Amniotic epithelial cell (primary cell): ENCODE results near the gene TGFB2.

Experiments
- DNase-seq: peaks from one replicate; pipeline ENCODE4 v3.0.0-alpha.2; 2010; ENCODE audit warnings: low read depth

Gene TGFB2

DNA sequence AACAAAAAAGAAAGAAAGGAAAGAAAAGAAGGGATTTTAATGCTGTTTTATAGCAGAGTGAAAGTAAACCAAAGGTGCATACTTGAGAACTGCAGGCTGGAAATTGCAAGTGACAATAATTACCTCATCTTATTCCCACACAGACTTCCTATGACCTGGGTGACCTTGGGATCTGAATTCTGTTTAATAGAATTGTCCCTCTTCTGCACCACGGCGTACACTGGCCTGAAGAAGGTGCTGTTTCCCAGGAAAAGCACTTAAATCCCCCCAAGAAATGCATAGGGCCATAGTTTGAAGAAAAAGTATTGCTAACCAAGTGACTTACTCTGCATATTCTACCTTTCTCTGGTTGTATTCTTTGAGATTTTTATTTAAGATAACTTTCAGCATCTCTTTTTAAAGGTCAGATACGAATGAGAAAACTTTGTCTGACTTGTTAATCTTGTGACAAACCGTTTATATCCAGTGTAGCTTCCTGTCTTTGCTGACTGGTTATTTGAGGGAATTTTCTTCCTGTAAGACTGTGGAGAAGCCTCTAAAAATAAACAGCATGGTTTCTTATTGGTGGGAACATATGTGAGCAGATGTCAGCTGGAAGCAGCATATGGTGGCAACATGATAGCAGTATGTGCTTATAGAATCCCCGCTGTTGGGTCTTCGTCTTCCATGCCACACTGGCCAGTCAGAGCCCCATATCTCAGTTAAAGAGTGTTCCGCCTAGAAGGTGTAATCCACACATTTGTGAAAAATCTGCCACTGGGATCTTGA is 16.3 kb downstream of the TGFB2 start:
- DNase-seq = peak; percentile 70

GRCh38 chr1:218362418-218363076 is 17.4 kb downstream of the TGFB2 start:
- no peak for DNase-seq

DNA sequence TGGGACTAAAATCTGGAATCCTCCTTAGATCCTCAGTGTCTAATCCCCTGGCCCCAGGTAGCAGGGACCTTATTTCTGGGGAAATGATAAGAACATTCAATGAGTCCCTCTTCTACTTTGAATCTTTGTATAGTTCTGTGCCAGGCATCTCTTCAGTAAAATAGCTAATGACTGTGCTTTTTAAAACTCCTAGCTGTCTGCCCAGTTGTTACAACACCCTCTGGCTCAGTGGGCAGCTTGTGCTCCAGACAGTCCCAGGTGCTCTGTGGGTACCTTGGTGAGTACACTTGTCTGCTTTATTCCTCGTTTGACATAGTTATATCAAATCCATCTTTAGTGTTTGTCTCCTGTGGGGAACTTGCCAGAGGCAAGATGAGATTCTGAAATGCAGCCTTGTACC is 18.0 kb downstream of the TGFB2 start:
- DNase-seq = no peak

DNA sequence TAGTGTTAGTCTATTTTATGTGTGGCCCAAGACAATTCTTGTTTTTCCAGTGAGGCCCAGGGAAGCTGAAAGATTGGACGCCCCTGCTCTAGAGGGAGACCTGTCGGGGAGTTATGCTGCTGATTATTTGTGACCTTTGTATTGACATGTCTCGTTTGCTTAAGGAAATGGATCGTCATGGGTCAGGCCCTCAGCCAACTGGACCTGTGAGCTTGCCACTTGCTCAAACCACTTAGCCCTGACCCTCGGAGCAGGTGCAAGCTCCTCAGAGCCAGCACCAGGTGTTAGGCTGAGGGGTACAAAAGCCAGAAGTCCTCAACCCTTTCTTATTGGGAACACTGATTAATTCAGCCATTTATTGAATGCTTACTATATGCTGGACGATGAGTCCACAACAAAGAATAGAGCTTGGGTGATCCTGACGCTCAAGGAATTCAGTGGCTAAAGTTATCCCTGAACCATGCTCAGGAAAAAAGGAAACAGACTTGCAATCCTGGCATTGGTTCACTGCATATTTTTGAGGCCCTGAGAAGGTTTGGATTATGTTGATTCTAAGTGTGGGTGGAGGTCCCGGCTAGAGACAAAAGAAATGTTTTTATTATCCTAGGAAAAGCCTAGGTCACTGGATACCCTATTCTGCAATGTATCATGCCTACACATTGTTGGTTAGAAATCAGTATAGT is 19.0 kb downstream of the TGFB2 start:
- DNase-seq = no peak

DNA sequence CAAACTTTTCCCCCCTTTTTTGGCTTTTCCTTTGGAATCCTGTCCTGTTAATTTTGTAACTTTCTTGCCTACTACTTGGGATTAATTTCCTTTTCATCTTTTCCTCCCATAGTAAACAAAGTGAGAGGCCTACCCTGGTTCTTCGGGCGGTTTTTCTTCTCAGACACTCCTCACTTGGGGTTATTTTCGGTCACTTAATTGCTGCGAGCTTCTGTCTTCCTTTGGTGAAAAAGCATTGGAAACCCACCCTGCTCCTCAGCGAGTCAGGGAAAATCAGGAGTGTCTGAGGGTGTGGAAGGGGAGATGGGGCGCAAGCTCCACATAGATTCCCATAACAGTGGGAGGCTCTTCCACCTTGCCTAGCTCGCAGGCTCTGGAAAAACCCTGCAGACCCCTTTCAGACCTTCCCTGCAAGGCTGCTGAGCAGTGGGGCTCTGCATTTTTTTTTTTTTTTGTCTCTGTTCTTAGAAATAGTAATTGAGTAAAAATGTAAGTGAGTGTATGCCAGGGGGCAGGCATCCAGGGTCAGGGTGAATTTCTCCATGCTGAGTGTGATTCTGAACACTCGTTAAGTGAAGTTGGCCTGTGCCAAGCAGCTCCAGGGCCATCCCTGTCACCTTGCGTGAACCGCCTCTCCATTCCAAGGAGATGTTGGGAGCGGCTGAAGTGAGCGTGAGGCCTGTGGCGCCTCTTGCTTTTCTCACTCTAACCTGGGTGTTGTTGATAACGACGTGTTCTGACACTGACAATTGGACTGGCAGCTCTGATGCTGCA is 20.3 kb downstream of the TGFB2 start:
- no peak for DNase-seq

DNA sequence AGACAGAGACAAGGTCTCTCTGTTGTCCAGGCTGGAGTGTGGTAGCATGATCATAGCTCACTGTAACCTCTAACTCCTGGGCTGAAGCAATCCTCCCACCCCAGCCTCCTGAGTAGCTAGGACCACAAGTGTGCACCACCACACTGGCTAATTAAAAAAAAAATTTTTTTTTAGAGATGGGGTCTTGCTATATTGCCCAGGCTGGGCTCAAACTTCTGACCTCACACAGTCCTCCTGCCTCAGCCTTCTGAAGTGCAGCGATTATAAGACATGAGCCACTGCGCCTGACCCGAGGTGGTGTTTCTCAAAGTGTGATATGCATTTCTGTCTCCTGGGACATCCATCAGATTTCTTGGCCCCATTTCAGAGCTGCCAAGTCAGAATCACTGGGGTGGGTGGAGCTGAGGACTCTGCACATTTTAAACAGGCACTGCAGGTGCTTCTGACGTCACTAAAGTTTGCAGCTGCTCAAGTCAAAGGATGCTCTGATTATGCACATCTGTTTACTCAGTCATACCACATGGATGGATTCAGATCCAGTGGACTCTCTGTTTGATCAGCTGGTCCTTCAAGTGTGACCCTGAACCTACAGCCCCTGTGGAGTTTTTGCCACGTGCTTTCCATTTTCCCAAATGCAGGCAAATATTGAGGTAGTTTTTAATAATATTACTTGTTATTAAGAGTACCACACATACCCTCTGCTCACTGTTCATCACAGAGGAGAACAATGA is 21.4 kb downstream of the TGFB2 start:
- DNase-seq = no peak

DNA sequence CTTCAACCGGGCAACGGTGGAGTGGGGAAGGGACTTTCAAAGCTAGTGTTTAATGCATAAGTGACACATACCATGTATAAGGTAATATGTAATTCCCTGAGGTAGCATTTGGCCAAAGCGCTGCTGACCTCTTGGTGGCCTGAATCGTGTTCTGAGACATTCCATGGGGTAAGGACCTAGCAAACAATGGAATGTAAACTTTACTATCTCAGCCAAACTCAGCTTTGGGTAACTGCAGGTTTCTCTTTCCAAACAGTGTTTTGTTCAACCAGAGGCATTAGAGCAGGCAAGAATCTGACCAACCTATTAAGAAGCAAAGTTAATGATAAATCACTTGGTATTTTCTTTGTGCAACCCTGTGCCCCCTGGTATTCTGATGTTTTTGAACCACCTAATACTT is 22.0 kb downstream of the TGFB2 start:
- DNase-seq = no peak

DNA sequence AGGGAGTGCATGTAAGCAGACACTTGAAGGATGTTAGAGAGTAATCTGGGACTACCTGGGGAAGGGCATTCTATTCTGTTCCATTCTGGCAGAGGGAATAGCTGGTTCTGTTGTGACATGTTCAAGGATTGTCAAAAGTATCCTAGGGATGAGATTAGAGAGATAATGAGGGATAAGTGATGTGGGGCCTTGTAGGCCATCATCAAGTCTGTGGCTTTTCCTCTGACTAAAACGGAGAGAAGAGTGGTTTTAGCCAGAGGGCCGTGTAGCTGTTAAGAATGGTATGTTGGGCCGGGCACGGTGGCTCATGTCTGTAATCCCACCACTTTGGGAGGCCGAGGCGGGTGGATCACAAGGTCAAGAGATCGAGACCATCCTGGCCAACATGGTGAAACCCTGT is 23.6 kb downstream of the TGFB2 start:
- DNase-seq = no peak

- DNase-seq = peak; percentile 82
Observed at GRCh38 chr1:218369688-218370511, 24.8 kb downstream of the TGFB2 start.

GRCh38 chr1:218371927-218372672 is 27.0 kb downstream of the TGFB2 start:
- DNase-seq = peak; percentile 51

DNA sequence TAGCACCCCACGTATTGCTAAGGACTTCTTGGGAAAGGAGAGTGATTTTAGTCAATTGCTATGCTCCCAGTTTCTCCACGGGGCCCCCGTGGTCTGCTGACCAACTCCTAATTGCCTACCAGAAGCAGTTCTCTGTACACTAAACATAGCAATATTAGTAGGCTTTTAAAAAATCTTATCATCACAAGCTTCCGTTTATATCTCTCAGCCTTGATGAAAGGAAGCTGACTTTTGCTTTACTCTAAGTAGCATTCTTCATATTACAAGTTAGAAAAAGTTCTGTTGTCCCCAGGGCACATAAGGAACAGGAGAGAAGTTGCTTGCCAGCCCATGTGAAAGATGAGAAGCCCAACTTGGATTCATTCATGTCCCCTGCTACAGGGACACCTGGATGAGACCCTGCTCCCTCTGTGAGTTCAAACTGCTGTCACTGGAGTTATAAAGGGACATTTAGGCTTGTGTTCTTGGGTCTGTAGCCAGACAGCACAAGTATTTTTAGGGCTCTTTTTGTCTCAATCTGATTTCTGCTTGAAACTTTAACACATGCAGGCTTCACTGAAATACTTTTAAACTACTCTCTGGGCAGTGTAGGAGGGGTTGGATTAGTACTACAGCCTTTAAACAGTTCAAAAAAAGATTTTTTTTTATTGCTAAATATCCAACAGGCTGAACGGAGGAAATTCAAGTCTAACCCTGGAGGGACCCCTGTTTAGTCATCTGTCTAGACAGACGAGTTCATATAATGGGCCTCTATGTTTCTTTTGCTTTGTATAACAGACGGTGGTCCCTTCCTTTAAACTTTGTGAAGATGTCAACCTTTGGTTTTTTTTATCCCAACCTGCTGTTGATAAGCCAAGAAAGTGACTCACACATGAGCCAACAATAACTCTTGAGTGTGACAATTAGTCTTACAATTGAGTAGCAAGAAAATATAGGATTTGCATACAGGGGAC is 29.5 kb downstream of the TGFB2 start:
- DNase-seq = peak; percentile 43

- no peak for DNase-seq
Observed at GRCh38 chr1:218376722-218377121, 31.6 kb downstream of the TGFB2 start.

DNA sequence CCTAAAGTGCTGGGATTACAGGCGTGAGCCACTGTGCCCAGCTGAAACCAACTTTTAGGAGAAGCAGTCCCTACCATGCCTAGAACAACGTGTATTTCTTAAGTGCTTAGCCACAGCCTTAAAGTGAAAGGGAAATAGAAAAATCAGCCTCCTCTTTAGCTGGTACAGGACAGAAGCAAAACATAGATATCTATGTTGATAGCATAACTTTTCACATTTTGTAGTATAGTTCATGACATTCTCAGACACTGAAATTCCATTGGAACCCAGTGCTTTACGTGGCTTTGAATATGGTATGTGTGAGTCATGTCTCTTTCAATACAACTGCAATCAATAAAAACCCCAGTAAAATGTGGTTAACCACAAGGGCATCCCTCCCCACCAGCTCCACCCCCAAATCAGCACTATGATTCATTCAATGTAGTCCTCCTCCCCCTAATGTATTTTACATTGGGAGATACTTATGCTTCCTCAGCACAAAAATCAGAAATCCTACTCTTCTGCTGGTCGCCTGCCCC is 32.1 kb downstream of the TGFB2 start:
- DNase-seq = peak; percentile 97

DNA sequence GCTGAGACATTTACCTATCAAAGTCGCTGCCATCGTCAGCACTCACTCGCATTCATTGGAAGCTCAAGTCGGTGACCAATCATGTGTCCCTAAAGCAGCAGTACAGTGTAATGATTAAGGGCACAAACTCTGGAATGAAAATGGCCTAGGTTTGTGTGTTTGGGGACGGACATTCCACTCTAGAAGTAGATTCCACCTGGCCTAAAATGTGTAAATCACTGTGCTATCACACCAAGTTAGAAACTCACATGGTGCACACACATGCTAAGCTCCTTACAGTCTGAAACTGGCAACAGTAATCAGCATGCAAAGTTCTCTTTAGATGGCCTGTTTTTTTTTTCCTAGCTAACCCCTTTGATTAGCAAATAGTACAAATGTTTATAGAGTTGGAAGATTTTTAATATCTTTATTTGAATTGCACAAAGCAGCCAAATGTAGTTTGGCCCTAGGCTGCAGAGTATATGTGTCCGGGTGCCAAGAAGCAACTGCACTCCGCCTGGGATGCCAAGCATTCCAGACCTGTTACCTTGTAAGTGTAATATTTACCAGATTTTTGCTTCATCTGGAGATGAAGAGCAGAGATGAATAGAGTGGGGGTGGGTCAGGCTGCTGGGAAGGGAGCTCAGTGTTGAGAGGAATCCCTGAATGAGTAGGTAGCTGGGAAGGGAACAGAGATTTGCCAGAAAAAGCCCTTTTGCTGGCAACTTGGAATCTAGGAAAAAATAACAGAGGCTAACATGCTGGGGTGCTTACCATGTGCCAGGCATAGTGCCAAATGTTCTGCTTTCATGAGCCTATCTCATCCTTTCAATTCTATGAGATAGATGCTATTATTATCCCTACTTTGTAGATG is 35.2 kb downstream of the TGFB2 start:
- peak; percentile 77 for DNase-seq

DNA sequence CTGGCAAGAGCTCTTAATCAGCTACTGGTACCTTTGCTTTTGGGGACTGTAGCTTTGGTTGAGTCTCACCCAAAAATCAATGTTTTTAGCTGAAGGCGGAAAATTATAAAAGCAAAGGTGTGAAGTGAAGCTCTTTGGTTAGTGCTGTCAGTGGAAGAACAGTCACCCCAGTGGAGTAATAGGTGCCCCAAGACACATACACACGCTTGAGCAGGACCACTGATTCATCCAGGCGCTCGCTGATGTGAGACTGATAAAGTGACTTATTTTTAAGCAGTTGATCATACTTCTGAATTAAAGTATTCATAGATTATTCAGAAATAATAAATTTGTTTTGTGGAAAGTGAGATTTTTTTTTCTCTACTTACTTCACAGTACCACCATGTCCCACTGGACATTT is 37.1 kb downstream of the TGFB2 start:
- DNase-seq = no peak

GRCh38 chr1:218383051-218383450 is 37.9 kb downstream of the TGFB2 start:
- no peak for DNase-seq

GRCh38 chr1:218383681-218384080 is 38.5 kb downstream of the TGFB2 start:
- DNase-seq = peak; percentile 73

GRCh38 chr1:218384581-218384993 is 39.5 kb downstream of the TGFB2 start:
- peak; percentile 40 for DNase-seq
